HG03432 (cell line): Measurements from ENCODE around the gene EVI2B.
"Not testable (repeated sequence)": the region's sequence is repeated elsewhere in the genome, so short reads cannot be mapped to it uniquely, and the experiment has no call there.

Experiments used
- ATAC-seq: cut with Tn5 transposase; IDR thresholded peaks from one replicate; pipeline ENCODE4 v1.9.1; 2021; ENCODE audit warnings: mild to moderate bottlenecking, moderate library complexity; ENCODE audit not compliant: unreplicated experiment

Gene EVI2B

GRCh38 chr17:31273516-31273915 lies 40.3 kb downstream of the EVI2B start:
- no peak for ATAC-seq

- ATAC-seq, result no peak
Observed at GRCh38 chr17:31272803-31273202, 41.1 kb downstream of the EVI2B start.

GRCh38 chr17:31272236-31272635 lies 41.6 kb downstream of the EVI2B start:
- ATAC-seq, result no peak

GRCh38 chr17:31269578-31269983 lies 44.3 kb downstream of the EVI2B start:
- no peak for ATAC-seq

- ATAC-seq, result no peak
Observed at GRCh38 chr17:31269036-31269577, 44.7 kb downstream of the EVI2B start.

- no peak for ATAC-seq
Observed at GRCh38 chr17:31266042-31266441, 47.8 kb downstream of the EVI2B start.

GRCh38 chr17:31262923-31263322 lies 50.9 kb downstream of the EVI2B start:
- ATAC-seq, result not testable (repeated sequence)

GRCh38 chr17:31261601-31262000 lies 52.3 kb downstream of the EVI2B start:
- ATAC-seq, result no peak

GRCh38 chr17:31260151-31260550 lies 53.7 kb downstream of the EVI2B start:
- ATAC-seq, result no peak

- no peak for ATAC-seq
Observed at GRCh38 chr17:31256936-31257335, 56.9 kb downstream of the EVI2B start.

- no peak for ATAC-seq
Observed at GRCh38 chr17:31254654-31255053, 59.2 kb downstream of the EVI2B start.
